ENCODE data around the gene METTL23.

GRCh38 chr17:76716146-76716838 lies 10.3 kb upstream of the METTL23 start:
- TF ChIP-seq CTCF (IDR thresholded peaks at IDR 0.05) (no peak), POLR2A (IDR thresholded peaks at IDR 0.05; ENCODE audit: low read depth) (no peak), EP300 (IDR thresholded peaks at IDR 0.05) (no peak), POLR2AphosphoS5 (IDR thresholded peaks at IDR 0.05) (peak; percentile 72 to 73)

All from esophagus muscularis mucosa (tissue), 4 donors.